ENCODE measurements around the gene EIF4H.

EIF4H gene

GRCh38 chr7:74230446-74231231 is 56.5 kb downstream of the EIF4H start:
- Histone ChIP-seq H3K27ac (replicated peaks) (peak overlapping the region; percentile 77), H3K4me3 (replicated peaks; ENCODE audit: insufficient read depth, low read length) (no peak overlapping the region), H3K27me3 (ENCODE audit: insufficient read depth, poor library complexity, severe bottlenecking) (no peaks in the 10 kb centered on the region)
- DNase-seq (ENCODE audit: low read depth in 1 of 2, low spot score in 1 of 2), result peak; percentile 81 to 86
- TF ChIP-seq SPI1 (IDR thresholded peaks at IDR 0.05; ENCODE audit: borderline replicate concordance, low read depth) (peak; percentile 83), POLR2AphosphoS5 (IDR thresholded peaks at IDR 0.05; ENCODE audit: low read depth) (peak; percentile 27; the same call in 1 of the 2 replicates), GABPA (IDR thresholded peaks at IDR 0.05; ENCODE audit: low read depth) (no peak), CTCF (IDR thresholded peaks at IDR 0.05; ENCODE audit: insufficient read depth, low read length) (no peak), REST (IDR thresholded peaks at IDR 0.05; ENCODE audit: insufficient replicate concordance, low read depth) (no peak)

- H3K27ac ChIP-seq (replicated peaks), result peak overlapping the region; percentile 39; the same call in 1 of the 2 replicates
- no peak for TF ChIP-seq GABPA (IDR thresholded peaks at IDR 0.05; ENCODE audit: low read depth)
- TF ChIP-seq CTCF (IDR thresholded peaks at IDR 0.05; ENCODE audit: insufficient read depth, low read length), result no peak
- no peak for TF ChIP-seq SPI1 (IDR thresholded peaks at IDR 0.05; ENCODE audit: borderline replicate concordance, low read depth)
- no peak for TF ChIP-seq POLR2AphosphoS5 (IDR thresholded peaks at IDR 0.05; ENCODE audit: low read depth)
- TF ChIP-seq REST (IDR thresholded peaks at IDR 0.05; ENCODE audit: insufficient replicate concordance, low read depth), result no peak
- H3K4me3 ChIP-seq (replicated peaks; ENCODE audit: insufficient read depth, low read length), result no peak overlapping the region
- no peaks in the 10 kb centered on the region for H3K27me3 ChIP-seq (ENCODE audit: insufficient read depth, poor library complexity, severe bottlenecking)
- no peak for DNase-seq (ENCODE audit: low read depth in 1 of 2, low spot score in 1 of 2)
Observed at GRCh38 chr7:74231232-74231590, 57.1 kb downstream of the EIF4H start.

GRCh38 chr7:74233655-74234285 is 59.6 kb downstream of the EIF4H start:
- TF ChIP-seq GABPA (IDR thresholded peaks at IDR 0.05; ENCODE audit: low read depth) (no peak), POLR2AphosphoS5 (IDR thresholded peaks at IDR 0.05; ENCODE audit: low read depth) (no peak), CTCF (IDR thresholded peaks at IDR 0.05; ENCODE audit: insufficient read depth, low read length) (no peak), SPI1 (IDR thresholded peaks at IDR 0.05; ENCODE audit: borderline replicate concordance, low read depth) (no peak)
- Histone ChIP-seq H3K27me3 (ENCODE audit: insufficient read depth, poor library complexity, severe bottlenecking) (no peaks in the 10 kb centered on the region), H3K27ac (replicated peaks) (no peak overlapping the region), H3K4me3 (replicated peaks; ENCODE audit: insufficient read depth, low read length) (no peak overlapping the region)
- DNase-seq (ENCODE audit: low read depth in 1 of 2, low spot score in 1 of 2), result no peak

Data from HL-60 (cell line).